Stimulated activated naive B cell treated with anti-CD40 and anti-IgM and Interleukin-4, amounts not matched to agents 10 μg/mL and 1 μg/mL and 100 μg/mL, for 72 hours (primary cell): Measurements from ENCODE around the gene PAX7.
A peak's percentile ranks its signal among the peaks of the same experiment; 100 is the strongest.

ENCODE experiments used
- ATAC-seq, 2 donors: fragments of 150-1000 bp; cut with Tn5 transposase; replicated peaks; 2 replicates each; pipeline ENCODE4 v1.10.0; 2021; ENCODE audit warnings: moderate library complexity in 1 of 2
- DNase-seq: peaks from one replicate; pipeline ENCODE4 v3.0.0; 2021
- H3K27ac Mint-ChIP-seq: one replicate; pipeline ENCODE4 v1.8.0; 2022; ENCODE audit warnings: mild to moderate bottlenecking, mixed read lengths
- H3K27me3 Mint-ChIP-seq, 2 donors: one replicate each; pipeline ENCODE4 v1.8.0; 2022; ENCODE audit warnings: mixed read lengths in 2 of 2
- H3K36me3 Mint-ChIP-seq, 2 donors: one replicate each; pipeline ENCODE4 v1.8.0; 2022; ENCODE audit warnings: mixed read lengths in 2 of 2, mild to moderate bottlenecking in 1 of 2
- H3K4me1 Mint-ChIP-seq, 2 donors: one replicate each; pipeline ENCODE4 v1.8.0; 2022; ENCODE audit warnings: mixed read lengths in 2 of 2, mild to moderate bottlenecking in 1 of 2
- H3K4me3 Mint-ChIP-seq, 2 donors: one replicate each; pipeline ENCODE4 v1.8.0; 2022; ENCODE audit warnings: mild to moderate bottlenecking in 2 of 2, mixed read lengths in 2 of 2, moderate library complexity in 1 of 2
- H3K9me3 Mint-ChIP-seq, 2 donors: one replicate each; pipeline ENCODE4 v1.8.0; 2022; ENCODE audit warnings: mixed read lengths in 2 of 2, mild to moderate bottlenecking in 1 of 2

Gene PAX7

DNA sequence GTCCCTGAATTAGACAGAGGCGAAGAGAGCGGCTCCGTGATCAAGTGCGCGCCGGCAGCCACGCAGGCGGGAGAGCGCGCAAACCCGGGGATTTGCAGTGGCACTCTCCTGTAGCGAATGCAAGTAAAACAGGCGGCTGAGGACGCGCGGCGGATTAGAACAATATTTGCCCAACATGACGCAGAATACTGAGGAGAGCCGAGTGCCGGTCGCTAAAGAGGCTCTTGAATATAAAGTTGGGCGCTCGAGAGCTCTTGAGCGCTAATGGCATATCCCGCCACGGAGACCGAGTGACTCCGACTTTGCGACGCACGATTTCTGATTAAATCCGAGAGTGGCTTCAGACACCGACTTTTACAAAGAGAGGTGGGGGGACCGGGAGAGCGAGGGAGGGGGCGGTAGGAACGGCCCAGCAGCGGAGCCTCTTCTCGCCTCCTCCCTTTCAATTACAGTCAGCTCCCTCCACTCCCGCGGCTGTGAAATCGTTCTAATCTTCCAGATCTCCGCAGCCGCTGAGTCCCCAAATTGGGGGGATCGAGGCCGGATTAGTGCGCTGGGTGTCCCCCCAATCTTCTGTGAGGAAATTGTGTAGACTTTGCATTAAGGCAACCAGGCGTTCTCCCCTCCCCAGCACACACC, 2.3 kb downstream of the PAX7 start:
- peaks cover 5 to 27% of the 10 kb centered on the region in 2 donors for H3K4me1 Mint-ChIP-seq
- no peak for ATAC-seq
- H3K4me3 Mint-ChIP-seq = peak overlapping the region in 1 of 2 donors; percentile 20
- DNase-seq = no peak
- H3K27ac Mint-ChIP-seq = peak overlapping the region; percentile 89
- H3K36me3 Mint-ChIP-seq = peaks cover 0 to 4% of the 10 kb centered on the region in 2 donors
- H3K9me3 Mint-ChIP-seq = no peaks in the 10 kb centered on the region
- H3K27me3 Mint-ChIP-seq = peaks cover 81 to 97% of the 10 kb centered on the region in 2 donors

DNA sequence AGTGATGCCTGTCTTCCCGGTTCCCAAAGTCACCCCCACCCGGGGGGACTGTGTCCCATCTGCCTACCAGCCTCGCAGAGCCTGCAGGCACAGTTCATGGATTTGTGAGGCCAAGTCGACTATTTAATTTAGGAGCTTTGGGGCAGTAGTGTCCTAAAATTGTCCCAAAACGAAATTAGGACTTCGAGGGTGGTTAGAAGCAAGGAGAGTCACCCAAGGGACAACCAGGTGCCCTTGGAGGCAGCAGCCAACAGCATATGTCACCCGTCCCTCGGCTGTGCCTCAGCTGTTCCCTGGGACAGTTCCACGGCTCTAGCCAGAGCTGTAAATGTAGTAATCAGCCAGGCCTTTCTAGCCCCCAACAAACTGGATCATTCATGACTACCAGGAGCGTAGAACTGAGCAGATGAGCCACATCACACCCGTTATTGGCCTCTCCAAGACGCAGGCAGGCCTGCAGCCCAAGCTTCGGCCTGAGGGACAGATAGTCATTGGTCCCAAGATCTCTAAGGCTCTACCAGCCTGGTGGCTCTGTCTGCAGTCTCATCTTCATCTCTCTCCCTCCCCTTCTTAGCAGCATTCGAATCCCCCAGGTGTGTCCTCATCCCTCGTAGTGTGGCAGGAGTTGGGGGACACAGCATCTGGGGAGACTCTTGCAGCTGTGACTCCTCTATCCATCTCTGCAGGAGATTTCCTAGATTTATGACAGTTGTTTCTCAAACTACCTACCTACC, 2.9 kb downstream of the PAX7 start:
- peaks cover 82 to 97% of the 10 kb centered on the region in 2 donors for H3K27me3 Mint-ChIP-seq
- peaks cover 0 to 4% of the 10 kb centered on the region in 2 donors for H3K36me3 Mint-ChIP-seq
- H3K9me3 Mint-ChIP-seq = no peaks in the 10 kb centered on the region
- ATAC-seq (no peak), DNase-seq (no peak)
- H3K27ac Mint-ChIP-seq = peak overlapping the region; percentile 89
- peaks cover 5 to 27% of the 10 kb centered on the region in 2 donors for H3K4me1 Mint-ChIP-seq
- peak overlapping the region in 1 of 2 donors; percentile 27 for H3K4me3 Mint-ChIP-seq

DNA sequence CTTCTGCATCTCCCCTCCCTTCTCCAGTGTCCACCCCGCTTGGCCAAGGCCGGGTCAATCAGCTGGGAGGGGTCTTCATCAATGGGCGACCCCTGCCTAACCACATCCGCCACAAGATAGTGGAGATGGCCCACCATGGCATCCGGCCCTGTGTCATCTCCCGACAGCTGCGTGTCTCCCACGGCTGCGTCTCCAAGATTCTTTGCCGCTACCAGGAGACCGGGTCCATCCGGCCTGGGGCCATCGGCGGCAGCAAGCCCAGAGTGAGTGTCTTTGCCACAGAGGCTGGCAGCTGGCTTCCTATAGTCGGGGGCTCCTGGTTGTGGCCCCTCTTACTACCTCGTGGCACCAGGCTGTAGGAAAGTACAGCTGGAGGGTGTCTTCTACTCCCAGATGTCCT, 3.6 kb downstream of the PAX7 start:
- no peak for DNase-seq
- peak overlapping the region in 1 of 2 donors; percentile 51 for H3K4me3 Mint-ChIP-seq
- H3K27ac Mint-ChIP-seq = peak overlapping the region; percentile 89
- H3K9me3 Mint-ChIP-seq = no peaks in the 10 kb centered on the region
- H3K4me1 Mint-ChIP-seq = peaks cover 6 to 27% of the 10 kb centered on the region in 2 donors
- no peak for ATAC-seq
- peaks cover 81 to 97% of the 10 kb centered on the region in 2 donors for H3K27me3 Mint-ChIP-seq
- peaks cover 0 to 4% of the 10 kb centered on the region in 2 donors for H3K36me3 Mint-ChIP-seq

DNA sequence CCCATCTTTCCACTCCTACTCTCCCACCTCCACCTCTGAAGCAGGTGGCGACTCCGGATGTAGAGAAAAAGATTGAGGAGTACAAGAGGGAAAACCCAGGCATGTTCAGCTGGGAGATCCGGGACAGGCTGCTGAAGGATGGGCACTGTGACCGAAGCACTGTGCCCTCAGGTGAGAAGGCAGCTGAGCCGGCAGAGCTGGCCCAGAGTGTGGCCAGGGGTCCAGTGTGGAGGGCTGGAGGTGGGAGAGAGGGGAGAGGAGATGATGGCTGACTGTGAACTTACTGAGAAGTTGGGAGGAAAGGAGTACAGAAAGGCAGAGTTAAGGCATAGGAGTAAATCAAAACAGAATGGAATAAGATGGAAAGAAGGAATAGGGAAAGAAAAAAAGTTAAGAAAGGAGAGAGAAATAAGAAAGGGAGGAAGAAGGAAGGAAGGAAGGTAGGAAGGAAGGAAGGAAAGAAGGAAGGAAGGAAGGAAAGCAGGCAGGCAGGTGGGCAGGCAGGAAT, 4.5 kb downstream of the PAX7 start:
- H3K36me3 Mint-ChIP-seq = peaks cover 0 to 4% of the 10 kb centered on the region in 2 donors

DNA sequence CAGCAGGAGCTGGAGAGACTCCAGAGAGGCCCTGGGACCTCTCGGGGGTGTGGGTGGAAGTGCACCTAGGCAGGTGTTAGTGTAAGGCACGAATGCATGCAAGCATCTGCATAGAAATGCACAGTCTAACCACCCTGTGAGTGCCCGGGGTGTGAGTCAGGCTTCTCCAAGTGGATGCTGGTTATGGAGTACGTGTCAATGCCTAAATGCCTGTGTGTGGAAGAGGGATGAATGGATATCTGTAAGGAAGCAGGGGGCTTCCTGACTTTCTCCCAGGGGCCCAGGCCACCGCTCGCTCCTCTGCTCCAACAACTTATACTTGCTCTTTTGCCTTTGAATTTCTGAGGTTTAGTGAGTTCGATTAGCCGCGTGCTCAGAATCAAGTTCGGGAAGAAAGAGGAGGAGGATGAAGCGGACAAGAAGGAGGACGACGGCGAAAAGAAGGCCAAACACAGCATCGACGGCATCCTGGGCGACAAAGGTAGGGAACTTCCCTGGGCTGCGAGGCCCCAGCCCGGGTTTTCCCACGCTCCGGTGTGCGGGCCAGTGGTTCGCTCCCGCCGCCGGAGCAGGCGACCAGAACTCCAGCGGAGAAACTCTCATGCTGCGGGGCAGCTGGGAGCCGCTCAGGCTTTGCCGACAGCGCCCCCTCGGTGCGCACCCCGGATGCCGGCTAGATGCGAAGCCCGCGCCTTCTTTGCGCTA, 5.4 kb downstream of the PAX7 start:
- Mint-ChIP-seq H3K27me3 (peaks cover 89 to 99% of the 10 kb centered on the region in 2 donors), H3K36me3 (peaks cover 0 to 2% of the 10 kb centered on the region in 2 donors), H3K4me3 (peak overlapping the region; percentile 16 to 17), H3K27ac (peak overlapping the region; percentile 72), H3K9me3 (no peaks in the 10 kb centered on the region), H3K4me1 (peaks cover 4 to 28% of the 10 kb centered on the region in 2 donors)
- DNase-seq (no peak), ATAC-seq (no peak)

More for the DNA sequence above, 4.5 kb downstream of the PAX7 start:
- Mint-ChIP-seq H3K27ac (peak overlapping the region; percentile 6), H3K9me3 (no peaks in the 10 kb centered on the region), H3K27me3 (peaks cover 85 to 99% of the 10 kb centered on the region in 2 donors), H3K4me1 (peaks cover 5 to 28% of the 10 kb centered on the region in 2 donors), H3K4me3 (no peak overlapping the region)
- DNase-seq (no peak), ATAC-seq (no peak)

DNA sequence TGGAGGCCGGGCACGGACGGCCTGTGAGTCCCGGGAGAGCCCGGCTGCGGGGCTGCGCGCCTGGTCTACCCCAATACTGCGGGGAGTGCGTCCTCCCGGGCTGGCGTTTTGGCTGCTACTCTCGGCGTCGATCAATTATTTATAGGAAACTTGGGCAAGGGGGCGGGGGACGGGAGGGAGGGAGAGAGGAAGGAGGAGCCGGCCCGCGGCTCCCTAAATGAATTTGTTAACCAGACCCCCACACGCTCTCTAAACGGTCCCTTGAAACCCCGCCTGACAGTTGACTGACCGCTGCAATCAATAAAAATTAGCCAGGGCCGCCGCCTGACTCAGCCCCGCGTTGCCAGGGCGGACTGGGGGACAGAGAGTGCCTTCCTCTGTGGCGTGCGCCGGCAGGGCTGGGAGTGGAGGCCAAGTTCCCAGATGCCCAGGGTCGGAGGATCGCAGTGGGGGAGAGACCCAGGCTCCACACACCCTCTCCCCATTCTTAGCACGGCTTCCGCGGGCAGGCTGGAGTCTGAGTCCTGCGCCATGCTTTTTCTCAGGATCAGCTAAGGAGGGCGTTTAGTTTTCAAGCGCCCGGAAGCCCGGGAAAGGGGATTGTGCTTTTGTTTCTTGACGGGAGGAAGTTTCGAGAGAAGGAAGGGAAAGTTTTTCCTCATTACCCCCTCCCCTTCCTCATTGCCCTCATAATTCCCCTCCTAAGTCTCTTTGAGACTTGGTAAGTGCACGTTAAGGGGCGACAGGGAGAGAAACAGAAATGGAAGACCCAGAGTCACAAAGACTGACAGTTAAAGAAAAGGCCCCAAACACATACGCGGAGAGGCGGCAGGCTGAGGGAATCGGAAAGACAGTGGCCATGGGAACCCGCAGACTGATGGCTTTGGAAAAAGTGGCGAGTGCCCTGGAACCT, 6.2 kb downstream of the PAX7 start:
- Mint-ChIP-seq H3K36me3 (peaks cover 0 to 2% of the 10 kb centered on the region in 2 donors), H3K9me3 (no peaks in the 10 kb centered on the region), H3K4me3 (no peak overlapping the region), H3K4me1 (peaks cover 4 to 28% of the 10 kb centered on the region in 2 donors), H3K27me3 (peaks cover 94 to 98% of the 10 kb centered on the region in 2 donors), H3K27ac (peak overlapping the region; percentile 82)
- no peak for DNase-seq
- no peak for ATAC-seq

DNA sequence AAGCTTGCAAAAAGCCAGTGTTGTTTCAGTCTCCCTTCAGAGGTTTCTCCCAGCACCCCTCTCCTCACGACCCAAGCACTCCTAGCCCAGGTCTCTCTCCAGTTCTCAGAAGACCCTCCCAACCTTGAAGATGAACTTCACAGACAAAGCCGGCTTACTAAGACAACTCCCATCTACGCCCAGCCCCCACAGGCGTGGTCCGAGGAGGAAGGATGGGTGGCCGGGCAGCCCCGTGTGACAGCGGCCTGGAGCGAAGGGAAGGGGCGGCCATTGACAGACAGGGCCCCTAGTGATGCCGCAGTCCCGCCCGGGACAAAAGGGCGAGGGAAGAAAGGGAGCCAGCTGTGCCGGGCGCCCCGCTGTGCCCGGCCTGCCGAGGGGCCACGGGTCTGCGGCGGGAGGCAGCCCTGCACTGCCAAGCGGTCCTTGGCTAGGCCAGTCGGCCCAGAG, 6.9 kb downstream of the PAX7 start:
- peaks cover 0 to 2% of the 10 kb centered on the region in 2 donors for H3K36me3 Mint-ChIP-seq
- H3K27ac Mint-ChIP-seq = peak overlapping the region; percentile 82
- DNase-seq (no peak), ATAC-seq (no peak)
- H3K4me3 Mint-ChIP-seq = peak overlapping the region in 1 of 2 donors; percentile 15
- peaks cover 92 to 97% of the 10 kb centered on the region in 2 donors for H3K27me3 Mint-ChIP-seq
- H3K9me3 Mint-ChIP-seq = no peaks in the 10 kb centered on the region
- H3K4me1 Mint-ChIP-seq = peaks cover 4 to 28% of the 10 kb centered on the region in 2 donors

DNA sequence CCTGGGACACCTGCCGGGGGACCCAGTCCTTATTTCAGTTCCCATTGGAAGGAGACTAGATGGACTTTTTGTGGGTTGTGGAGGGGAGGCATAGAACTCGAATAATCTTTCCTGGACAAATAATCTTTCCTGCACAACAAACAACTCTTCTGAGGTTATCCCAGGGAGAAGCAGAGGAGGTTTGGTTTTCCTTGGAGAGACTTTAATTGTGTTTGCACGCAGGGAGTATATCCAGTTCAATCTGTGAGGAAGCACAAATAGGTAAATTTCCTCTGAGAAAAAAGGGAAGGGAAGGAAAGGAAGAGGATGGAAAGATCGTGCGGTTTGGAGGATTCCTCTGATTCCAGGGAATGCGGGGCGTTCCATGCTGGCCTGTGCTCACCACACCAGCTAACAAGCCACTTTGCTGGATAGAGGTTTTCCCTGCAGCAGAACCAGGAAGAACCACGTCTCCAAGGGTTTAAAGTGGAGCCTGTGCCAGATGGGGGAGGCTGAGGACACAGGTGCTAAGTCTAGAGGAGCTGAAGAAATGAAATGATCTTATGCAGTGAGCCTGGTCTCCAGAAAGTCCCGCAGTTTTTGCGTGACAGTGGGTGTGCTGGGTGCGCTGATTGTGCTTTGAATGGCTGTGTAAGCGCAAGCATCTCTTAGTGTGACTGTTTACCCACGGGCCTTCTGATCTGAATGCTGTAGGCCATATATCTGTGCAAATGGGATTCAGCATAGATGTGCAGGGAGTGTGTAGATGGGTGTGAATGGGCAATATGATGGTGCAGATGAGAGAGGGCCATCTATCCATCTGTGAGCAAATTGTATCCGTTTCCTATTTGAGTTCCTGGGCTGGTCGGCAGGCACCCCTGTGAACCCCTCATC, 7.6 kb downstream of the PAX7 start:
- Mint-ChIP-seq H3K4me1 (peaks cover 6 to 28% of the 10 kb centered on the region in 2 donors), H3K27ac (peak overlapping the region; percentile 49), H3K36me3 (peaks cover 1 to 2% of the 10 kb centered on the region in 2 donors), H3K27me3 (peaks cover 92 to 95% of the 10 kb centered on the region in 2 donors), H3K4me3 (no peak overlapping the region), H3K9me3 (no peaks in the 10 kb centered on the region)
- ATAC-seq (no peak), DNase-seq (no peak)

DNA sequence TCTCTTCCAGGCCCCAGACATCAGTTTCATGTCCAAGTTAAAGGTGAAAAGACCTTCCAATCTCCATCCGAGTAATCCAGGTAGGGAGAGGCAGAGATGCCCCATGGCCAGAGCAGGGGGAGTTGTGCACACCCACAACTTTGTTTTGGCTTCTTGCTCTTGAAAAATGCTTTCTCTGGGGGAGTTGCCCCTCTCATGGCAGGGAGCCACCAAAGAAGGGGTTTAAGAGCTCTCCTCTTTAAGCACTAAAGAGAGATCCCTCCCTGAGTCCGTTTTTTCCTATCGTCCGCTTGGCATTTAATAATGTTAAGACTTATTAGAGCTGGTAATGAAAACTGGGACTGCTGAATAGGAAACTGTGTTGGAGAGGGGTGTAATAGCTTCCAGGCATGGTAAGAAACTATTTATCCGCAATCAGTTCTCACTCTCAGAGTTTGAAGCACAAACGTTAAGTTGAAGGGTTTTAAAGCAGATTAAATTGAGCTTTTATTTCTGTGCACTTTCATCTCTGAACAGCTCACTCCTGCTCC, 8.3 kb downstream of the PAX7 start:
- Mint-ChIP-seq H3K27ac (no peak overlapping the region), H3K9me3 (no peaks in the 10 kb centered on the region), H3K4me3 (no peak overlapping the region), H3K4me1 (peaks cover 8 to 29% of the 10 kb centered on the region in 2 donors), H3K27me3 (peaks cover 89 to 93% of the 10 kb centered on the region in 2 donors), H3K36me3 (peaks cover 2 to 4% of the 10 kb centered on the region in 2 donors)
- no peak for DNase-seq
- ATAC-seq = no peak

DNA sequence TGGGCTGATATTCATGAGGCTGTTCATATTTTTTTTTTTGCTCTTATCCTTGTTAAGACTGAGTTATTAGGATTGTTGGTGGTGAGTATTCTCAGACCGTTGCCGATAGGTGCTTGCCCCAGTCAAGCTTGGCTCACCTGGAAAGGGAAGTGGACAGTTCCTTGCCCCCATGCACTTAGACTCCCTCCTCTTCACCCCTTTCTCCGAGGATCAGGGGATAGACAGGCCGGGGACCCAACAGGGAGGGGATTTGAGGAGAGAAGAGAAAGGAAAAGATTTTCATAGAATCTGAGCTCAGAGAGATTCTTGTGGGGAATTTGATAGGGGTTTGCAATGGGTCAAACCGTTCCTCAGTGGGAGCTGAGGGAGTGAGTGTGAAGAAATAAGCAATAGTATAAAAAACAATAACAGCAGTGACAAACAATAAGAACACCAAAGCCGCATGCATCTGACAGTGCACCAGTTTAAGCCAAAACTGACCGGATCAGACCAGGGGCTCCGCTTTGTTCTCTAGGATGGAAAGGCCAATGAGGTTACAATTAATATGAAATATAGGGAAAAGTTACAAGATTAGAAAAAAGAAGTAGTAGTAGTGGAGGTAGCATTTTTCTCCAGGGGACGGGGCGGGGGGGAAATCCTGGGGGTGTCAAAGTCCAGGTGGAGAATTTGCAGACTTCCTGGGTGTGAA, 8.9 kb downstream of the PAX7 start:
- peak overlapping the region; percentile 18 to 21 for H3K4me3 Mint-ChIP-seq
- H3K27me3 Mint-ChIP-seq = peaks cover 89 to 93% of the 10 kb centered on the region in 2 donors
- ATAC-seq (no peak), DNase-seq (no peak)
- H3K36me3 Mint-ChIP-seq = peaks cover 2 to 4% of the 10 kb centered on the region in 2 donors
- peak overlapping the region; percentile 84 for H3K27ac Mint-ChIP-seq
- no peaks in the 10 kb centered on the region for H3K9me3 Mint-ChIP-seq
- peaks cover 8 to 29% of the 10 kb centered on the region in 2 donors for H3K4me1 Mint-ChIP-seq

DNA sequence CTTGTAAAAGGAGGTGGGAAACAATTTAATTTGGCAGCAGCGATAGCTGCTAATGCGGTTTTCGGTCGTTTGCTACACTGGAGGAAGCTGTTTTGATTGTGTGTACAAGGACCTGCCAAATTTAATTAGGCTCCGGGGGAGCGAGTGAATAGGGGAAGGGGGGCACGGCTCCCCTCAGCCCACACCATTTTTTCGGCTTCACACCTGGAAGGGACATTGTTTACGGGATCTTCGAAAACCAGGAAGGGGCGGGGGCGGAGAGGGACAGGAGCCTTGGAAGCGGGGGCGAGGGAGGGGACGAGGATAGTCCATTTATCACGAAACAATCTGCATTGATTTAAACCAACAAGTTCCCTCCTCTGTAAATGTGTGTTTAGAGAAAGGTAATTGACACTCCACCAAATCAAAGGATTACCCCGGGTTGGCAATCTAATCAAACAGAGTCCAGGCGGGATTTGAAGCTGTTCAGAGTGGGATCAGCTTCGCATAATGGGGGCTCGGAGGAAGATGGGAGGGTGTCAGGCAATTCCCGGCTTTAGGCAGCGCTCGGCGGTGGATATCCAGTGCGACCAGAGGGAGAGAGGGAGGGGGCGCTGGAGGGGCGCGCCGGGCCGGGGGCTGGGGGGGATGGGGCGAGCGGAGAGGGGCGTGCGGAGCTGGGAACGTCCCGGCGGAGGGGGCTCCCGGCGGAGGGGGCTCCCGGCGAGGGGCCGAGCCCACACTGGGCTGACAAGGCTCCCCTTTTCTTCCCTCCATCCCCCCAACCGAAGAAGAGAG, 9.8 kb downstream of the PAX7 start:
- H3K4me1 Mint-ChIP-seq = peaks cover 12 to 37% of the 10 kb centered on the region in 2 donors

More for the DNA sequence above, 9.8 kb downstream of the PAX7 start:
- peak overlapping the region; percentile 21 to 36 for H3K4me3 Mint-ChIP-seq
- DNase-seq (no peak), ATAC-seq (no peak)
- no peaks in the 10 kb centered on the region for H3K9me3 Mint-ChIP-seq
- H3K27me3 Mint-ChIP-seq = peaks cover 91 to 92% of the 10 kb centered on the region in 2 donors
- peak overlapping the region; percentile 84 for H3K27ac Mint-ChIP-seq
- H3K36me3 Mint-ChIP-seq = peaks cover 2 to 4% of the 10 kb centered on the region in 2 donors
